Endothelial cell of umbilical vein (primary cell): Measurements from ENCODE around the gene SDR39U1. TPM values are rescaled to one million over a fixed set of nuclear protein-coding genes. Genes with fewer than 3 reads are reported as not detected.

Experiments used
- BruUV-seq: library from RNA; stranded (reverse); fragments of 400-500 nt; replicated peaks from 2 replicates; lab custom pipeline; 2021; lab: Mats Ljungman, UMichigan
- CTCF ChIA-PET: fragments of 300-600, 350-600 bp; sonication (Branson Sonifier 250); formaldehyde crosslinking; loops from one replicate; lab custom pipeline; 2021; ENCODE audit warnings: antibody characterized with exemption, inconsistent platforms; lab: Charles Lee
- POLR2A ChIA-PET: fragments of 300-600, 350-600 bp; sonication (Branson Sonifier 250); formaldehyde crosslinking; loops from one replicate; lab custom pipeline; 2021; ENCODE audit warnings: antibody characterized with exemption, inconsistent platforms; lab: Charles Lee
- DNase-seq: peaks from one replicate; pipeline ENCODE4 v3.0.0-alpha.2; 2011; ENCODE audit warnings: low read depth, low spot score
- FAIRE-seq: peaks from 2 replicates; lab custom pipeline; 2011; peaks lifted over from hg19 to GRCh38; lab: Jason Lieb, UNC
- H2AFZ ChIP-seq: 2 replicates; pipeline ENCODE4 v1.6.0; 2012; ENCODE audit warnings: low read depth, low read length, control low read depth, inconsistent platforms
- H3K27ac ChIP-seq: 2 replicates; pipeline ENCODE4 v1.5.1; 2011; ENCODE audit warnings: low read depth, mild to moderate bottlenecking, control low read depth, low read length, moderate library complexity; ENCODE audit not compliant: insufficient read depth
- H3K27me3 ChIP-seq, 2 experiments: 2 replicates each; pipeline versions ENCODE4 v1.6.0 to v1.6.1; 2011; ENCODE audit warnings: low read length in 2 of 2, mixed read lengths in 1 of 2; ENCODE audit not compliant: control insufficient read depth in 2 of 2, insufficient read depth in 2 of 2
- H3K36me3 ChIP-seq, 2 experiments: 2 replicates in 1 of 2; 3 replicates in 1 of 2; pipeline ENCODE4 v1.5.1; 2011; ENCODE audit warnings: low read length in 2 of 2, mild to moderate bottlenecking in 1 of 2, moderate library complexity in 1 of 2; ENCODE audit not compliant: control insufficient read depth in 2 of 2, insufficient read depth in 2 of 2; ENCODE audit errors: extremely low read depth in 1 of 2
- H3K4me1 ChIP-seq: 3 replicates; pipeline ENCODE4 v1.5.1; 2011; ENCODE audit warnings: mild to moderate bottlenecking, low read length; ENCODE audit not compliant: control insufficient read depth, insufficient read depth; ENCODE audit errors: extremely low read depth
- H3K4me2 ChIP-seq: 2 replicates; pipeline ENCODE4 v1.6.1; 2011; ENCODE audit warnings: low read length, control low read depth, mixed read lengths; ENCODE audit not compliant: insufficient read depth
- H3K4me3 ChIP-seq, 3 experiments: fragments of 200-600 bp in 1 of 3; sonication (generic), shearing (Covaris generic) in 1 of 3; replicated peaks in 1 of 3; 2 replicates each; pipeline ENCODE4 v1.5.1; 2011 to 2016; ENCODE audit warnings: control low read depth in 3 of 3, low read length in 3 of 3, mild to moderate bottlenecking in 2 of 3, inconsistent platforms in 1 of 3, low read depth in 1 of 3, moderate library complexity in 1 of 3; ENCODE audit not compliant: insufficient read depth in 1 of 3
- H3K79me2 ChIP-seq: 2 replicates; pipeline ENCODE4 v1.6.0; 2012; ENCODE audit warnings: low read length, inconsistent platforms; ENCODE audit not compliant: control insufficient read depth, insufficient read depth
- H3K9ac ChIP-seq: replicated peaks from 2 replicates; pipeline ENCODE3; 2011; ENCODE audit warnings: low read length, control low read depth; ENCODE audit not compliant: insufficient read depth; ENCODE audit errors: extremely low read depth
- H3K9me1 ChIP-seq: replicated peaks from 3 replicates; pipeline ENCODE4 v1.6.0; 2011; ENCODE audit warnings: mild to moderate bottlenecking, low read length; ENCODE audit not compliant: control insufficient read depth, insufficient read depth; ENCODE audit errors: extremely low read depth
- H3K9me3 ChIP-seq: replicated peaks from 2 replicates; pipeline ENCODE4 v1.5.1; 2012; ENCODE audit warnings: low read length, inconsistent platforms; ENCODE audit not compliant: control insufficient read depth, insufficient read depth
- H4K20me1 ChIP-seq: replicated peaks from 2 replicates; pipeline ENCODE3; 2011; ENCODE audit warnings: mild to moderate bottlenecking, low read length; ENCODE audit not compliant: control insufficient read depth, insufficient read depth; ENCODE audit errors: extremely low read depth
- EZH2 ChIP-seq: IDR thresholded peaks from 2 replicates; pipeline ENCODE4 v1.6.1; 2012; ENCODE audit warnings: borderline replicate concordance, low read depth, mild to moderate bottlenecking, moderate library complexity, low read length, inconsistent platforms; ENCODE audit not compliant: severe bottlenecking
- FOS ChIP-seq: IDR thresholded peaks from 2 replicates; pipeline ENCODE4 v1.6.1; 2011; ENCODE audit warnings: mild to moderate bottlenecking, low read length, moderate library complexity, borderline replicate concordance; ENCODE audit not compliant: insufficient read depth
- GATA2 ChIP-seq: IDR thresholded peaks from 2 replicates; pipeline ENCODE4 v1.7.0; 2011; ENCODE audit warnings: low read depth, mild to moderate bottlenecking, moderate library complexity, mixed read lengths, low read length; ENCODE audit not compliant: insufficient read length, insufficient read depth
- JUN ChIP-seq: IDR thresholded peaks from 2 replicates; pipeline ENCODE4 v1.6.1; 2011; ENCODE audit warnings: borderline replicate concordance, low read depth; ENCODE audit not compliant: insufficient read length, insufficient read depth
- MAX ChIP-seq: IDR thresholded peaks from 2 replicates; pipeline ENCODE4 v1.6.1; 2011; ENCODE audit not compliant: insufficient read depth, insufficient read length
- MYC ChIP-seq: IDR thresholded peaks from one replicate; pipeline ENCODE4 v1.6.1; 2011; ENCODE audit warnings: mild to moderate bottlenecking, low read depth, low read length
- POLR2A ChIP-seq: IDR thresholded peaks from 2 replicates; pipeline ENCODE4 v1.6.1; 2012; ENCODE audit warnings: low read depth, mild to moderate bottlenecking, control low read depth, low read length
- POLR2AphosphoS5 ChIP-seq: IDR thresholded peaks from 2 replicates; pipeline ENCODE4 v1.6.1; 2012; ENCODE audit warnings: low read depth, mild to moderate bottlenecking, control low read depth, low read length, moderate library complexity; ENCODE audit not compliant: insufficient read depth
- dilution Hi-C: fragments of 300-500 bp; cut with MboI; formaldehyde crosslinking; loops from one replicate; pipeline ENCODE4 v1.15.0; 2019; ENCODE audit warnings: low sequenced_read_pairs; ENCODE audit not compliant: extremely low pct_ligation_motif_present
- intact Hi-C: fragments of 100-400 bp; cut with micrococcal nuclease; formaldehyde crosslinking; loops from one replicate; pipeline ENCODE4 v1.10.0; 2022
- polyA plus RNA-seq, 4 experiments: library from polyadenylated mRNA; depleted of rRNA in 3 of 4; stranded (reverse) in 3 of 4; unstranded in 1 of 4; fragments of >200 nt; gene quantifications; 2 replicates each; pipeline versions ENCODE4 v1.2.1 to v1.2.3, GENCODE V29; 2011 to 2012; ENCODE audit warnings: missing spikeins in 1 of 4
- total RNA-seq: library from RNA; stranded (reverse); gene quantifications from 2 replicates; pipeline ENCODE4 v1.2.3, GENCODE V29; 2021
- TF ChIP-seq, protein P1 (sequence below), 2 donors: IDR thresholded peaks; 1 replicate in 1 of 2; 2 replicates in 1 of 2; pipeline ENCODE4 v1.5.1; 2011; ENCODE audit warnings: low read length in 2 of 2, mild to moderate bottlenecking in 2 of 2, moderate library complexity in 2 of 2, control low read depth in 1 of 2, inconsistent platforms in 1 of 2, low read depth in 1 of 2; ENCODE audit not compliant: insufficient read depth in 1 of 2; ENCODE audit errors: extremely low read depth in 1 of 2

SDR39U1 gene
- total and polyA plus RNA-seq, 2 donors (not counting 3 experiments of a cell fraction or from before 2014, with no cell fraction given), result 40.2 to 72.6 TPM

DNA sequence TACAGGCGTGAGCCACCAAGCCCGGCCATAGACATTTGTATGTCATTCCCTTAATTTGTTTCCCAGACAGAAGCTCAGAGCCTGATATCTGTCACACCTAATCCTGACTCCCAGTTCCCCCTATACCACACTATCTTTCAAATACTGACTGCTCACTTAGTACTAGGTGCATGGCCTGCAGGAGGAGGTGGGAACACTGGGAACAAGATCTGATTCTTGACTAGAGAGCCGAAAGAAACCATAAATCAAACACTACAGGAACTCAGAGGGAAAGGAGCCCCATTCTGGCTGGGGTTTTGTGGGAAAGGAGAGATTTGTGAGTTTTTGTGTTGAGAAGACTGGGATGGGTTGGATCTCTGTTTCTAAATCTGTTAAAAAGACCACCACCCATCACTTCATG lies 7.9 kb downstream of the SDR39U1 start:
- Histone ChIP-seq H3K9me1 (no peaks in the 10 kb centered on the region), H3K36me3 (peaks cover 13 to 35% of the 10 kb centered on the region in 2 experiments), H3K27ac (no peak overlapping the region), H3K9ac (no peak overlapping the region), H3K4me2 (no peak overlapping the region), H4K20me1 (no peaks in the 10 kb centered on the region), H3K4me1 (peaks cover 49% of the 10 kb centered on the region), H2AFZ (no peak overlapping the region), H3K9me3 (no peaks in the 10 kb centered on the region), H3K4me3 (no peak overlapping the region), H3K79me2 (peaks cover 23% of the 10 kb centered on the region), H3K27me3 (no peaks in the 10 kb centered on the region)
- BruUV-seq, result no TSS peak
- no peak for TF ChIP-seq POLR2A
- DNase-seq, result no peak
- intact Hi-C loops, result loop anchor here (5.0 kb wide), 1 partner anchor 287 kb away; the partner anchor contains the start of genes PSME2 and RNF31
- POLR2A ChIA-PET, result no interaction called here
- CTCF ChIA-PET, result interaction anchor here (1.3 to 10.2 kb wide), 3 partner anchors 69 to 104 kb away, joined by 3 to 811 read pairs (median 254); partner anchors contain the start of genes ADCY4 and RIPK3
- FAIRE-seq, result no peak
- dilution Hi-C loops, result no loop called here

- ChIA-PET CTCF (interaction anchor here (5.4 to 10.2 kb wide), 2 partner anchors 68 to 103 kb away, joined by 254 to 811 read pairs; partner anchors contain the start of genes ADCY4 and RIPK3), POLR2A (no interaction called here)
- no peak for TF ChIP-seq JUN
- TF ChIP-seq MYC, result no peak
- no peak for TF ChIP-seq FOS
- TF ChIP-seq EZH2, result no peak
- no peak for TF ChIP-seq GATA2
- TF ChIP-seq MAX, result no peak
- TF ChIP-seq POLR2AphosphoS5, result no peak
- TF ChIP-seq, protein P1, sequence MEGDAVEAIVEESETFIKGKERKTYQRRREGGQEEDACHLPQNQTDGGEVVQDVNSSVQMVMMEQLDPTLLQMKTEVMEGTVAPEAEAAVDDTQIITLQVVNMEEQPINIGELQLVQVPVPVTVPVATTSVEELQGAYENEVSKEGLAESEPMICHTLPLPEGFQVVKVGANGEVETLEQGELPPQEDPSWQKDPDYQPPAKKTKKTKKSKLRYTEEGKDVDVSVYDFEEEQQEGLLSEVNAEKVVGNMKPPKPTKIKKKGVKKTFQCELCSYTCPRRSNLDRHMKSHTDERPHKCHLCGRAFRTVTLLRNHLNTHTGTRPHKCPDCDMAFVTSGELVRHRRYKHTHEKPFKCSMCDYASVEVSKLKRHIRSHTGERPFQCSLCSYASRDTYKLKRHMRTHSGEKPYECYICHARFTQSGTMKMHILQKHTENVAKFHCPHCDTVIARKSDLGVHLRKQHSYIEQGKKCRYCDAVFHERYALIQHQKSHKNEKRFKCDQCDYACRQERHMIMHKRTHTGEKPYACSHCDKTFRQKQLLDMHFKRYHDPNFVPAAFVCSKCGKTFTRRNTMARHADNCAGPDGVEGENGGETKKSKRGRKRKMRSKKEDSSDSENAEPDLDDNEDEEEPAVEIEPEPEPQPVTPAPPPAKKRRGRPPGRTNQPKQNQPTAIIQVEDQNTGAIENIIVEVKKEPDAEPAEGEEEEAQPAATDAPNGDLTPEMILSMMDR (IDR thresholded peaks at IDR 0.05; ENCODE audit: extremely low read depth in 1 of 2, insufficient read depth in 1 of 2, low read depth in 1 of 2, low read length in 2 of 2), result no peak
- TF ChIP-seq POLR2A, result no peak
- Histone ChIP-seq H3K9me3 (no peaks in the 10 kb centered on the region), H3K4me2 (no peak overlapping the region), H3K79me2 (peaks cover 23% of the 10 kb centered on the region), H3K27ac (no peak overlapping the region), H3K9me1 (no peaks in the 10 kb centered on the region), H3K4me3 (no peak overlapping the region), H4K20me1 (no peaks in the 10 kb centered on the region), H3K27me3 (no peaks in the 10 kb centered on the region), H3K9ac (no peak overlapping the region), H3K36me3 (peaks cover 13 to 31% of the 10 kb centered on the region in 2 experiments), H3K4me1 (peaks cover 55% of the 10 kb centered on the region), H2AFZ (no peak overlapping the region)
- intact Hi-C loops (loop anchor here (5.0 kb wide), 1 partner anchor 287 kb away; the partner anchor contains the start of genes PSME2 and RNF31), dilution Hi-C loops (no loop called here)
- no TSS peak for BruUV-seq
- DNase-seq (no peak), FAIRE-seq (no peak)
These were observed 8.5 kb downstream of the SDR39U1 start for GRCh38 chr14:24434036-24434435.
